Skeletal muscle cell (primary cell): ENCODE measurements around the gene NTF3.

Source experiments
- DNase-seq: peaks from one replicate; pipeline ENCODE4 v3.0.0-alpha.2; 2010; ENCODE audit warnings: low read depth
- H3K4me3 ChIP-seq: 2 replicates; pipeline ENCODE4 v1.5.1; 2011; ENCODE audit warnings: low read depth, mild to moderate bottlenecking, control low read depth, low read length, moderate library complexity

Gene NTF3

DNA sequence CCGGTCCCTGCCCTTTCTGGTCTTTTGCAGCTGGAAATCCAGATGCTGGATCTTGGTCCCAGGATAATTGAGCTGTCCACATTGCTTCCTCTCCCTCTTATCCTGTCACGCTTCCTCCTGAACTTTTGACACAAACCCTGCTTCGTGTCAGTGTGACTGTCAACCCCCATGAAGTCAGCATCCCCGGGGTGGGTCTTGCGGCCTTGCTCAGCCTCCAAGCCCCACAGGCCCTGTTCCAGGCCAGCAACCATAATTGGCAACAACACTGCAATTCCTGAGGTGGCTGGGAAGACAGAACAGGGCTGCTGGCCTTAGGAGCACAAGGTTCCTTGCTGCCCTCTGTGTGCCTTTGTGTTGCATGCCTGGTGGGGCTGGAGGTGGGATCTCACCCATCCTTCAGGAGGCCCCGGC is 74.9 kb downstream of the NTF3 start:
- H3K4me3 ChIP-seq, result no peak overlapping the region
- DNase-seq, result no peak

GRCh38 chr12:5507401-5507935 is 75.6 kb downstream of the NTF3 start:
- no peak overlapping the region for H3K4me3 ChIP-seq
- DNase-seq, result no peak

- DNase-seq, result no peak
Measured at GRCh38 chr12:5507944-5508343, 76.0 kb downstream of the NTF3 start.

GRCh38 chr12:5509102-5509501 is 77.2 kb downstream of the NTF3 start:
- DNase-seq, result no peak
- H3K4me3 ChIP-seq, result no peak overlapping the region

More at GRCh38 chr12:5507944-5508343, 76.0 kb downstream of the NTF3 start:
- H3K4me3 ChIP-seq, result no peak overlapping the region

- DNase-seq, result no peak
- no peak overlapping the region for H3K4me3 ChIP-seq
Measured at GRCh38 chr12:5509557-5509956, 77.6 kb downstream of the NTF3 start.

- H3K4me3 ChIP-seq, result no peak overlapping the region
- no peak for DNase-seq
Measured at GRCh38 chr12:5510251-5510805, 78.4 kb downstream of the NTF3 start.

DNA sequence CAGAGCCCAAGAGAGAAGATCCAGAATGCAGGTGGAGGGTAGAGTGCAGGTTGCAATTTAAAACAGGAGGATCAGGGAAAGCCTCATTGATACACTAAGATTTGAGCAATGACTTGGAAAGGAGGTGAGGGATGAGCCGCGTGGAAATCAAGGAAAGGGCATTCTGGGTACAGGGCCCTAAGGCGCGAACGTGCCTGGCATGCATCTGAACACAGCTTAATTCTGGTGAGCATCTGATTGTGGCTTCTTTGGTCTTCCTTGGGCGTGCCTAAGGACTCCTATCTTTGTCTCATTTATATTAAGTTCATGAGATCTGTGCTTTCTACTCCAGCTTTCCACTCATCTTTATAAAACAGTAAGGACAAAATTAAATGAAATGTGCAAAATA is 79.3 kb downstream of the NTF3 start:
- no peak for DNase-seq
- no peak overlapping the region for H3K4me3 ChIP-seq

GRCh38 chr12:5511644-5512600 is 80.0 kb downstream of the NTF3 start:
- DNase-seq, result no peak
- no peak overlapping the region for H3K4me3 ChIP-seq

- DNase-seq, result no peak
- H3K4me3 ChIP-seq, result no peak overlapping the region
Measured at GRCh38 chr12:5512601-5512970, 80.7 kb downstream of the NTF3 start.

GRCh38 chr12:5513406-5513805 is 81.5 kb downstream of the NTF3 start:
- no peak for DNase-seq
- H3K4me3 ChIP-seq, result no peak overlapping the region

- no peak overlapping the region for H3K4me3 ChIP-seq
- no peak for DNase-seq
Measured at GRCh38 chr12:5514016-5514415, 82.1 kb downstream of the NTF3 start.

- no peak for DNase-seq
- no peak overlapping the region for H3K4me3 ChIP-seq
Measured at GRCh38 chr12:5514545-5514944, 82.6 kb downstream of the NTF3 start.

DNA sequence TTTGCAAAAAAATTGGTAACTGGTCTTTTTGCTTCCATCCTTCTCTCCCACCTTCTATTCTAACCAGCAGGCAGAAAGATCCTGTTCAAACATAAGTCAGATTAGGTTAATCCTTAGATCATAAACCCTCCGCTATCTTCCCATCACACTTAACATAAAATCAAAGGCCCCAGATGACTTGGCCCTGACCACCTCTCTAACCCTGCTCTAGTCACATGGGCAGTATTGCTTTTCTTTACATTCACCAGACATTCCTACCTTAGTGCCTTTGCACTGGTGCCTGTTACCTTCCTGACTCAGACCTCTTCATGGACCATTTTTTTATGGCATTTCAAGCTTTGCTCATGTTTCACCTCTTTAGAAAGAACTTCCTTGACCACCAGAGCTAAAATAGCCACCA is 83.5 kb downstream of the NTF3 start:
- H3K4me3 ChIP-seq, result no peak overlapping the region
- no peak for DNase-seq

- H3K4me3 ChIP-seq, result no peak overlapping the region
- no peak for DNase-seq
Measured at GRCh38 chr12:5516371-5517241, 84.7 kb downstream of the NTF3 start.

DNA sequence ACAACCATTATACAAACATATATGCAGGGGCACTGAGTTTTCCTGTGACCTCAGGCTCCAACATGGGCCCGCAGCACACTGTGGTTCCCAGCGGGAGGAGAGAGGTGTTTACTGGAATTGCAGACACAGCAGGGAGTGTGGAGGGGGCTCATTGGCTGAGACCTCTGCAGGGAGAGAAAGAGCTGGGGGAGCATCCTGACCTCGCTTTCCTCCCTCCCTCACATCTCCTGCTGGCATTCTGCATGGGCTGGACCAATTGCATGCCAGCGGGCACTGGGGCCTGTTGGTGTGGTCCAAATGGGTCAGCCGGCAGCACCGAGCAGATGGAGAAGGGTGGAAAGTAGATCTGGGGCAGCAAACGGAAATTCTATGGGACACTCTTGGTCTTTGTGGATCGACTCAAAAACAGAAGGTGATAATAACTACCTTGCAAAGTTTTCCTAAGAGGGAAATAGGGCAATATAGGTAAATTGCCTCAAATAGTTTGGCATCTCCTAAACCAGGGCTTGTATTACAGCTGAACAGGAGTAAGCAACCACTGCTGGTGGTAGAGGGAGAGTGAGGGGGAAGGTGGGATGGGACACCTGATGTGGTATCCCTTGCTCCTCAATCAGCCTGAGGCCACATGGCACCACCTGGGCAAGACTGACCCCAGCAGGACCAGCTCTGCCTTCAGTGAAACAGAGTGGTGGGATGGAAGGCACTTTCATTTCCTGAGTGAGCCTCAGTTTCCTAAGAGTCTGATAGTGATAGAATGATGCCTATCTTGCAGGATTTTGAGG is 86.9 kb downstream of the NTF3 start:
- DNase-seq, result no peak

GRCh38 chr12:5520037-5520436 is 88.1 kb downstream of the NTF3 start:
- no peak for DNase-seq
- no peak overlapping the region for H3K4me3 ChIP-seq

More for the DNA sequence above, 86.9 kb downstream of the NTF3 start:
- H3K4me3 ChIP-seq, result no peak overlapping the region

DNA sequence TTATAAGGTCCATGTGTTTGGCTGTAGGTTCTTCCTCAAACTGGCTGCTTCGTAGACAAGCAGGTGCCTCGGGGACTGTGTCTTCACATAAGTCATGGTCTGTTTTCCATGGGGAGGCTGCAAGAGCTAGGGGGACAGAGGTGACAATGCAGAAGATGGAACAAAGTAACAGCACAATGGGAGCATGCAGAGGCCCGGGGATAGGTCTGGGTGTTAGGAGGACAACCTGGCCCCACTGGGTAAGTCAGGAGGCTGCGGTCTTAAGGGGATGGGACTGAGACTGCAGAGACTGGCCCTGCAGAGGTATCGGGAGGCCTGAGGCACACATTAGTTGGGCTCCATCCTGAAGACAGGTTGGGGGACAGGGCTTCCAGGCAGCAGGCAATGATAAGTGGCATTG is 88.9 kb downstream of the NTF3 start:
- DNase-seq, result no peak

GRCh38 chr12:5521456-5522325 is 89.8 kb downstream of the NTF3 start:
- no peak overlapping the region for H3K4me3 ChIP-seq
- no peak for DNase-seq

More for the DNA sequence above, 88.9 kb downstream of the NTF3 start:
- no peak overlapping the region for H3K4me3 ChIP-seq
